Aorta (tissue), 5 donors: ENCODE data around the gene KIF1B. TPM values are rescaled to one million over a fixed set of nuclear protein-coding genes. Genes with fewer than 3 reads are reported as not detected.

ENCODE experiments used
- ATAC-seq: fragments of 200-7000 bp; cut with Tn5 transposase; one replicate; pipeline ENCODE4 v1.9.1; 2022; ENCODE audit warnings: moderate library complexity; ENCODE audit not compliant: low FRiP score
- DNase-seq, 2 donors: peaks; one replicate each; pipeline ENCODE4 v3.0.0-alpha.2; 2020
- H3K27ac ChIP-seq, 2 donors: one replicate each; pipeline ENCODE4 v1.5.1; 2013; ENCODE audit warnings: low read length in 2 of 2, mild to moderate bottlenecking in 2 of 2, moderate library complexity in 2 of 2, control low read depth in 1 of 2, inconsistent platforms in 1 of 2, low read depth in 1 of 2
- H3K27me3 ChIP-seq, 2 donors: one replicate each; pipeline ENCODE4 v1.6.1; 2013; ENCODE audit warnings: control low read depth in 1 of 2, low read length in 1 of 2, mild to moderate bottlenecking in 1 of 2, moderate library complexity in 1 of 2; ENCODE audit not compliant: insufficient read depth in 2 of 2, control insufficient read depth in 1 of 2
- H3K36me3 ChIP-seq, 2 donors: one replicate each; pipeline ENCODE4 v1.6.1; 2013; ENCODE audit warnings: control low read depth in 1 of 2, low read length in 1 of 2, mild to moderate bottlenecking in 1 of 2; ENCODE audit not compliant: insufficient read depth in 2 of 2, control insufficient read depth in 1 of 2
- H3K4me1 ChIP-seq, 2 donors: one replicate each; pipeline ENCODE4 v1.6.1; 2013; ENCODE audit warnings: low read length in 2 of 2, control low read depth in 1 of 2, mild to moderate bottlenecking in 1 of 2, moderate library complexity in 1 of 2; ENCODE audit not compliant: insufficient read depth in 2 of 2, control insufficient read depth in 1 of 2
- H3K4me3 ChIP-seq, 2 donors: one replicate each; pipeline ENCODE4 v1.5.1; 2013; ENCODE audit warnings: low read length in 2 of 2, control low read depth in 1 of 2, mild to moderate bottlenecking in 1 of 2
- H3K9me3 ChIP-seq: one replicate; pipeline ENCODE4 v1.6.1; 2013; ENCODE audit warnings: mild to moderate bottlenecking, low read length; ENCODE audit not compliant: control insufficient read depth
- WGBS, 2 donors: extraction: QIAGEN DNeasy Blood & Tissue Kit; methylation state at CpG; one replicate each; pipeline ENCODE4 v1.1.7; 2013; 5-methylcytosine and 5-hydroxymethylcytosine counted together
- intact Hi-C, 2 donors: fragments of 100-400 bp; cut with DNase I; formaldehyde crosslinking; loops; one replicate each; pipeline versions ENCODE4 v1.14.2 to v1.15.0; 2022
- polyA plus RNA-seq, 2 donors: library from polyadenylated mRNA; stranded (reverse); fragments of 200-250 nt; gene quantifications; one replicate each; pipeline ENCODE4 v1.2.3, GENCODE V29; 2013
- total RNA-seq, 2 donors: library from RNA; stranded (reverse); fragmentation: NEBNext Ultra II Directional; extraction: Animal tissue kit (Norgen Biotek cat#: 25700); gene quantifications; one replicate each; pipeline ENCODE4 v1.2.1, GENCODE V29; 2021
- donor health status: healthy with polysubstance abuse.
- donor health status: Bipolar disorder and iron deficiency.
- donor health status: DM: no; HTN: no; CAD: no.
- donor health status: DM: no; HTN: no; CAD: no.
- donor health status: DM: yes; HTN: yes; CAD: no.

KIF1B gene
- total and polyA plus RNA-seq, 4 donors: 7.4 to 67.6 (median 35.1) TPM

DNA sequence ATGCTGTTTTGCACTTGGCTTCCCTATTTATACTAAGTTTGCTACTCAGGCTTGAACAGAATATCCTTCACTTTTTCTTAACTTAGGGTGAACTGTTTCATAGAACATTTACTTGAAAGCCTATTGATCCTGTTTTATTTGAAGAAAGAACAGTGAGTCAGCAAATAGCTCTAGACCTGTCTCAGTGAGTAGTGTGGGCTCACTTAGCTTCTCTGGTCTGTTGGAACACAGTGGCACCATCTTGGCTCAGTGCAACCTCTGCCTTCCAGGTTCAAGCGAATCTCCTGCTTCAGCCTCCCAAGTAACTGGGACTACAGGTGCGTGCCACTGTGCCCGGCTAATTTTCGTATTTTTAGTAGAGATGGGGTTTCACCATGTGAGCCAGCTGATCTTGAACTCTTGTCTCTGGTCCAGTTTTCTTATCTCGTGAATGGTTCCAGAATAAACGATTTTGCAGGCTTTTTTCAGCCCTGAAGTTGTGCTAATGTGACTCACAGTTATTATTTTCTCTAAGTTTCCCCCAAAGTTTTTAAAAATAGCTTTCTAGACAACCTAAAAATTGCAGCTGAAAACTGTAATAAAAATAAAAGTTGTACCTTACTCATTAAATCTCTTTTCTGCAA lies 76.8 kb downstream of the KIF1B start:
- Histone ChIP-seq H3K27me3 (no peaks in the 10 kb centered on the region), H3K27ac (peak overlapping the region; percentile 82 to 86), H3K36me3 (no peaks in the 10 kb centered on the region), H3K9me3 (no peaks in the 10 kb centered on the region), H3K4me1 (peaks cover 5 to 13% of the 10 kb centered on the region in 2 donors), H3K4me3 (no peak overlapping the region)
- intact Hi-C loops: loop anchor here (2.0 to 10.0 kb wide), 3 partner anchors 72 to 342 kb away; partner anchors contain the start of genes KIF1B (in 2 of the 2), LZIC (in 1 of the 2) and NMNAT1 (in 1 of the 2)
- DNase-seq: no peak
- 0 to 4% methylated on average over 6 of the region's 6 CpGs for WGBS, 2 donors
- ATAC-seq: peak; percentile 53

DNA sequence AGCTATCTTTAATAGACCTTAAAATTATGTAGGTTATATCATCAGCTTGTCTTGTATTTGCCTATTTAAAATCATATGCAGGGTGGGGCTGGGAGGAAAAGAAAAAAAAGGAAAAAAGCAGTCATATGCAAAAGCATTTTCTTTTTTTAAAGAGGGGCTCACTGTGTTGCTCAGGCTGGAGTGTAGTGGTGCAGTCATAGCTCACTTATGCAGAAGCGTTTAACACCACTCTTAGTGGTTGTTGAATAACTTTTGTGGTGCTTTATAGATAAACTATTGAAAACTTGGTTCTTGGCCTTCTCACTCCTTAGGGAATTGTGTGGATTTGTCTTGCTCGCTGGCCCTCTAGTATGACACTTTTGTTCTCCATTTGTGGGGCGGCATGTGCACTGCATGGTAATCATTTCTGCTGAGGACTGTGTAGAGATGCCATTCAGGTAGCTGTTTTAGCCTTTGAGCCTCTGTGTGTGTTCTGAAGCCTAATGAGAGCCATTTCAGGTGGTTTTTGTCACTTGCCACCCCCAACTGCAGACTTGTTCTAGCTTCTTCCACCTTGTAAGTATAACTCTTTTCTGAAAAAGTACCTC lies 77.8 kb downstream of the KIF1B start:
- 14 to 18% methylated on average over 3 of the region's 3 CpGs for WGBS, 2 donors
- Histone ChIP-seq H3K36me3 (no peaks in the 10 kb centered on the region), H3K4me1 (peaks cover 5 to 13% of the 10 kb centered on the region in 2 donors), H3K4me3 (no peak overlapping the region), H3K27me3 (no peaks in the 10 kb centered on the region), H3K27ac (peak overlapping the region in 1 of 2 donors; percentile 43), H3K9me3 (no peaks in the 10 kb centered on the region)
- intact Hi-C loops: loop anchor here in 1 of 2 donors (10.0 kb wide), 2 partner anchors 73 to 343 kb away; partner anchors contain the start of genes KIF1B, LZIC and NMNAT1
- ATAC-seq: no peak
- no peak for DNase-seq

DNA sequence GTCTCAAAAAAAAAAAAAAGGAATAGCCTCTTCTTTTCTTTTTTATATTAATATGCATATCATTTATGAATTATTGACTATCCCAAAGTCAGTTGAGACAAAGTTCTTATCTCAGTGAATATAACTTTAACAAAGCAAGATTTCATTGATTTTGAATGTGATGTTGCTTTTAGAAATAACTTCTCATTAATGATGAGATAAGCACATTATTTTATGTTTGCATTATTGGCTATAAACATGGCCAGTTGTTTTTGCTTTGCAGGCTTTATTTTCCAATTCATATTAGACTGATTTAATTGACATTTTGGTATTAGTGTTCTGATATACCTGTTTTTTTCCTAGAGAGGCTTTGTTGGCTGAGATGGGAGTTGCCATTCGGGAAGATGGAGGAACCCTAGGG lies 81.3 kb downstream of the KIF1B start:
- Histone ChIP-seq H3K4me1 (peaks cover 5 to 11% of the 10 kb centered on the region in 2 donors), H3K4me3 (no peak overlapping the region), H3K27me3 (no peaks in the 10 kb centered on the region), H3K36me3 (peaks cover 0 to 3% of the 10 kb centered on the region in 2 donors), H3K27ac (no peak overlapping the region), H3K9me3 (no peaks in the 10 kb centered on the region)
- intact Hi-C loops: no loop called here
- WGBS, 2 donors: 89 to 92% methylated on average over 1 of the region's 1 CpG
- ATAC-seq: no peak
- DNase-seq: no peak

DNA sequence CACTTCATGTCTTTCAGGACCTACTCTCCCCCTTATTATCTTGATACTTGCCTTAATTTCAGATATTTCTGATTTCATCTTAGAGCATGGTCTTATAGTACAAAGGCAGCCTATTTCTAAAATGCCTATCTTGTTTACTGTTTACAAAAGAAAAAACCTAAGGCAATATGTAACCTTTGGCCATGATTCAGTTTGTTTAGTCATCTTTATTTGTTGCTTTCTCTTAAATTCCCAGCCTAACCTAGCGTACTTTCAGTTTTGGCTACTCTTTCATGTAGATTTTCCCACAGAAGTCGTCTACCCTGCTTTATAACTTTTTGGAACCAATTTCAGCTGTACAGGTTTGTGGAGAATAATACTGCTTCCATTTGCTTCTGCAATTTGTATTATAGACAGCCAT lies 81.8 kb downstream of the KIF1B start:
- intact Hi-C loops: no loop called here
- no peak for ATAC-seq
- no peak for DNase-seq
- 70 to 75% methylated on average over 2 of the region's 2 CpGs for WGBS, 2 donors
- no peaks in the 10 kb centered on the region for H3K27me3 ChIP-seq
- no peak overlapping the region for H3K27ac ChIP-seq
- no peak overlapping the region for H3K4me3 ChIP-seq
- no peaks in the 10 kb centered on the region for H3K9me3 ChIP-seq
- peaks cover 4 to 11% of the 10 kb centered on the region in 2 donors for H3K4me1 ChIP-seq
- H3K36me3 ChIP-seq: peaks cover 0 to 3% of the 10 kb centered on the region in 2 donors

DNA sequence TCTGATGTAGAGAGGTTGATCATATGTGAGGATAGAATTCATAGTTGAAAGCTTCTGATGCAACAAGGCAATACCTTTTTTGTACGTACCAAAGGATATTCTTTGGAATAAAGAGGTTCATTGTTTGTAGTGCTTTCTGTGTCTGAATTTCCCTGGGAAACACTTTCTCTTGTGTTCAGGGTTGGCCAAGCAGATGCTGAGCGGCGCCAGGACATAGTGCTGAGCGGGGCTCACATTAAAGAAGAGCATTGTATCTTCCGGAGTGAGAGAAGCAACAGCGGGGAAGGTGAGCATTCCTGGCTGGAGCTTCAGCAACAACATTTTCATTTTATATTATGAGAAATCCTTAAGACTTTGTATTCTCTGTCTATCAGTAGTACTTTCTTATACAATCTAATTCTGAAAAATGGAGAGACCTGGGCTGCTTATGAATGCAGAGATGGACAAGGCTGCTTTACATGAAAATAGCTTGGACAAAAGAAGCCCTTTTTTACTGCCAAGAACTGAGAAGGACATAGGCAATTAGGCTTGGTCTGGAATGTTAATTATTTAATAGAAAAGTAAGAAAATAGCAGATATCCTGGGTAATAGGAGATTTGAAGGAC lies 85.2 kb downstream of the KIF1B start:
- Histone ChIP-seq H3K27me3 (no peaks in the 10 kb centered on the region), H3K4me3 (no peak overlapping the region), H3K36me3 (peaks cover 3 to 4% of the 10 kb centered on the region in 2 donors), H3K9me3 (no peaks in the 10 kb centered on the region), H3K27ac (no peak overlapping the region), H3K4me1 (no peaks in the 10 kb centered on the region)
- intact Hi-C loops: no loop called here
- WGBS, 2 donors: 97 to 98% methylated on average over 6 of the region's 6 CpGs
- DNase-seq (no peak), ATAC-seq (no peak)

DNA sequence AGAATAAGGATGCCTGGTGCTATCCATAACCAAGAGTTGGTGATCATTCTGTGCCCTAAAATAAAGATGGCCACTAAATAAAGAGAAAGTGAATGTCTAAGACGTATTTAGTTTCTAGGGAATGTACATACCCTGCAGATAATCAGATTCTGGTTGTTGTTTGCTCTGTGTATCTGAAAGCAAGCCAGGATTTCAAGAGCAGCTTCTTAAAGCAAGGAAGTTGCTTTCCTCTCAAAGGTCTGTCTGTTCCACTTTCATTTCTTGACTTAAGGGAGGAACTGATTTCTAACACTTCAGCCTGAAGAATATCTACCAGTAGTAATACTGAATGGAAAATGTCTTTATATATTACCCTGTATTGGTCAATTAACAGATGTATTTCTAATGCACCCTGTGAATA lies 88.8 kb downstream of the KIF1B start:
- intact Hi-C loops: no loop called here
- Histone ChIP-seq H3K27ac (no peak overlapping the region), H3K4me1 (no peaks in the 10 kb centered on the region), H3K4me3 (no peak overlapping the region), H3K27me3 (no peaks in the 10 kb centered on the region), H3K9me3 (no peaks in the 10 kb centered on the region), H3K36me3 (peaks cover 6% of the 10 kb centered on the region in 2 donors)
- no peak for ATAC-seq
- WGBS, 2 donors: 81% methylated on average over 1 of the region's 1 CpG
- no peak for DNase-seq

DNA sequence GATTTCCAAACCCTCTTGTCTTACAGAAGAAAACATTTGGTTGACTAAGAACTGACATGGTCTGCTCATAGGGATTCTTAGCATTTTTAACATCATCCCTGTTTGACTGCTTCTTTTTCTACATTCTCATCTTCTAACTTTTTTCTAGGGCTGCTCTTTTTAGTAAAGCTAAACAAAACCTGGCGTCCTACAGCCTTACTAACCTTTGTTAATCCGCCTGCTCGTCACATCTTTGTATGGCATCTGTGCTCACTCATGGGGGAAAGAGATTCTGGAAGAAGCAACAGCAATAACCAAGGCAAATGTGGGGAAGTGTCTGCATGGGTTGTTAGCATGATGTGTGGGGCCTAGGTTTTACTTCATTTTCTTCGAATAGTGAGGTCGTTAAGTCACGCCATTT lies 92.0 kb downstream of the KIF1B start:
- ATAC-seq (no peak), DNase-seq (no peak)
- Histone ChIP-seq H3K4me1 (no peaks in the 10 kb centered on the region), H3K4me3 (no peak overlapping the region), H3K27me3 (no peaks in the 10 kb centered on the region), H3K36me3 (peaks cover 6 to 8% of the 10 kb centered on the region in 2 donors), H3K27ac (no peak overlapping the region), H3K9me3 (no peaks in the 10 kb centered on the region)
- intact Hi-C loops: no loop called here
- WGBS, 2 donors: 95 to 96% methylated on average over 6 of the region's 6 CpGs

DNA sequence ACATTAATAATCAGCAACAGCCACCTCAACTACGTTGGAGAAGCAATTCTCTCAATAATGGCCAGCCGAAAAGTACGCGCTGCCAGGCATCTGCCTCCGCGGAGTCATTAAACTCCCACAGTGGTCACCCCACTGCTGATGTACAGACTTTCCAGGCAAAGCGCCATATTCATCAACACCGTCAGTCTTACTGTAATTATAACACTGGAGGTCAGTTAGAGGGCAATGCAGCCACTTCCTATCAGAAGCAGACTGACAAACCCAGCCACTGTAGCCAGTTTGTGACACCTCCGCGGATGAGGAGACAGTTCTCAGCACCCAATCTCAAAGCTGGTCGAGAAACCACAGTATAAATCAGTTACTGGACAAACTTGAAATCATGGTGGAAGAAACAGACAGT lies 93.9 kb downstream of the KIF1B start:
- no peaks in the 10 kb centered on the region for H3K4me1 ChIP-seq
- no peaks in the 10 kb centered on the region for H3K9me3 ChIP-seq
- peaks cover 2 to 8% of the 10 kb centered on the region in 2 donors for H3K36me3 ChIP-seq
- no peak overlapping the region for H3K4me3 ChIP-seq
- 84 to 89% methylated on average over 11 of the region's 11 CpGs for WGBS, 2 donors
- H3K27ac ChIP-seq: no peak overlapping the region
- no peaks in the 10 kb centered on the region for H3K27me3 ChIP-seq
- intact Hi-C loops: no loop called here
- ATAC-seq: no peak
- DNase-seq: no peak

DNA sequence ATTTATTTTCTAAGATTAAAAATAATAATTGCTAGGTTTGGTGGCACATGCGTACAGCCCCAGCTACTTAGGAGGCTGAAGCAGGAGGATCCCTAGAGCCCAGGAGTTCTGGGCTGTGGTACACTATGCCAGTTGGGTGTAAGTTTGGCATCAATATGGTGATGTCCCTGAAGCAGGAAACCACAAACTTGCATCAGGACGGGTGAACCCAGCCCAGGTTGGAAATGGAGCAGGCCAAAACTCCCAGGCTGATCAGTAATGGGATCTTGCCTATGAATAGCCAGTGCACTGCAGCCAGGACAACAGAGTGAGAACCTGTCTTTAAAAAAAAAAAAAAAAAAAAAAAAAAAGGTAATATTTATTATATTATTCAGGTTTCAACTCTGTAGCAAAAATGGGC lies 96.1 kb downstream of the KIF1B start:
- DNase-seq: no peak
- no peaks in the 10 kb centered on the region for H3K27me3 ChIP-seq
- ATAC-seq: no peak
- 73 to 75% methylated on average over 2 of the region's 2 CpGs for WGBS, 2 donors
- no peak overlapping the region for H3K4me3 ChIP-seq
- intact Hi-C loops: no loop called here
- peaks cover 2 to 8% of the 10 kb centered on the region in 2 donors for H3K36me3 ChIP-seq
- H3K27ac ChIP-seq: no peak overlapping the region
- no peaks in the 10 kb centered on the region for H3K4me1 ChIP-seq
- no peaks in the 10 kb centered on the region for H3K9me3 ChIP-seq
